Nephron progenitor cell (in vitro differentiated cells): ENCODE data around the gene CTDSPL.

Experiments used
- DNase-seq: peaks from one replicate; pipeline ENCODE4 v3.0.0; 2021
- H3K27ac Mint-ChIP-seq: 2 replicates; pipeline ENCODE4 v1.8.0; 2021; ENCODE audit warnings: mild to moderate bottlenecking, moderate library complexity, mixed read lengths
- H3K27me3 Mint-ChIP-seq: 2 replicates; pipeline ENCODE4 v1.8.0; 2021; ENCODE audit warnings: mild to moderate bottlenecking, low read depth, mixed read lengths; ENCODE audit not compliant: poor library complexity
- H3K36me3 Mint-ChIP-seq: 2 replicates; pipeline ENCODE4 v1.8.0; 2021; ENCODE audit warnings: low read depth, mixed read lengths
- H3K4me1 Mint-ChIP-seq: 2 replicates; pipeline ENCODE4 v1.8.0; 2021; ENCODE audit warnings: mixed read lengths
- H3K4me3 Mint-ChIP-seq: 2 replicates; pipeline ENCODE4 v1.8.0; 2021; ENCODE audit warnings: mild to moderate bottlenecking, moderate library complexity, mixed read lengths
- H3K9me3 Mint-ChIP-seq: 2 replicates; pipeline ENCODE4 v1.8.0; 2021; ENCODE audit warnings: mild to moderate bottlenecking, moderate library complexity, mixed read lengths
- TF ChIP-seq, protein P1 (sequence below): fragments of 200-600 bp; sonication (generic); IDR thresholded peaks from 2 replicates; pipeline ENCODE4 v1.5.0; 2021; ENCODE audit warnings: antibody characterized with exemption

Gene CTDSPL

DNA sequence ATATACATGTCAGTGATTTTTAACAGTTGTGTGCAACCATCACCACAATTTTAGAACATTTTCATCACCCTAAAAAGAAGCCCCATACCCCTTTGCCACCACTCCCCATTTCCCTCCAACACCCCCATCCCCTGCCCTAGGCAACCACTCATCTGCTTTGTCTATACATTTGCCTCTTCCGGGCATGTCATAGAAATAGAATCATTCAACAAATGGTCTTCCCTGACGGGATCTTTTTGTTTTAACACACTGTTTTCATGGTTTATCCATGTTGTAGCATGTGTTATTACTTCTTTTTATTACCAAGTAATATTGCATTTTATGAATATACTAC, 132.9 kb downstream of the CTDSPL start:
- H3K4me1 Mint-ChIP-seq: peaks cover 43% of the 10 kb centered on the region
- no peaks in the 10 kb centered on the region for H3K9me3 Mint-ChIP-seq
- H3K27ac Mint-ChIP-seq: no peak overlapping the region

GRCh38 chr3:37995652-37996641, 134.3 kb downstream of the CTDSPL start:
- no peak overlapping the region for H3K4me3 Mint-ChIP-seq
- no peaks in the 10 kb centered on the region for H3K9me3 Mint-ChIP-seq
- H3K27ac Mint-ChIP-seq: no peak overlapping the region
- TF ChIP-seq, protein P1, sequence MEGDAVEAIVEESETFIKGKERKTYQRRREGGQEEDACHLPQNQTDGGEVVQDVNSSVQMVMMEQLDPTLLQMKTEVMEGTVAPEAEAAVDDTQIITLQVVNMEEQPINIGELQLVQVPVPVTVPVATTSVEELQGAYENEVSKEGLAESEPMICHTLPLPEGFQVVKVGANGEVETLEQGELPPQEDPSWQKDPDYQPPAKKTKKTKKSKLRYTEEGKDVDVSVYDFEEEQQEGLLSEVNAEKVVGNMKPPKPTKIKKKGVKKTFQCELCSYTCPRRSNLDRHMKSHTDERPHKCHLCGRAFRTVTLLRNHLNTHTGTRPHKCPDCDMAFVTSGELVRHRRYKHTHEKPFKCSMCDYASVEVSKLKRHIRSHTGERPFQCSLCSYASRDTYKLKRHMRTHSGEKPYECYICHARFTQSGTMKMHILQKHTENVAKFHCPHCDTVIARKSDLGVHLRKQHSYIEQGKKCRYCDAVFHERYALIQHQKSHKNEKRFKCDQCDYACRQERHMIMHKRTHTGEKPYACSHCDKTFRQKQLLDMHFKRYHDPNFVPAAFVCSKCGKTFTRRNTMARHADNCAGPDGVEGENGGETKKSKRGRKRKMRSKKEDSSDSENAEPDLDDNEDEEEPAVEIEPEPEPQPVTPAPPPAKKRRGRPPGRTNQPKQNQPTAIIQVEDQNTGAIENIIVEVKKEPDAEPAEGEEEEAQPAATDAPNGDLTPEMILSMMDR: no peak
- peaks cover 53% of the 10 kb centered on the region for H3K4me1 Mint-ChIP-seq
- no peak for DNase-seq
- H3K27me3 Mint-ChIP-seq: peaks cover 34% of the 10 kb centered on the region
- peaks cover 21% of the 10 kb centered on the region for H3K36me3 Mint-ChIP-seq

More for the DNA sequence above, 132.9 kb downstream of the CTDSPL start:
- Mint-ChIP-seq H3K27me3 (peaks cover 41% of the 10 kb centered on the region), H3K36me3 (peaks cover 19% of the 10 kb centered on the region), H3K4me3 (peak overlapping the region; percentile 84)
- TF ChIP-seq, protein P1: no peak
- DNase-seq: no peak

GRCh38 chr3:37996785-37997301, 135.2 kb downstream of the CTDSPL start:
- Mint-ChIP-seq H3K27me3 (peaks cover 25% of the 10 kb centered on the region), H3K27ac (no peak overlapping the region), H3K4me3 (no peak overlapping the region), H3K4me1 (peaks cover 53% of the 10 kb centered on the region), H3K36me3 (peaks cover 21% of the 10 kb centered on the region), H3K9me3 (no peaks in the 10 kb centered on the region)
- TF ChIP-seq, protein P1: peak; percentile 93
- peak; percentile 87 for DNase-seq

DNA sequence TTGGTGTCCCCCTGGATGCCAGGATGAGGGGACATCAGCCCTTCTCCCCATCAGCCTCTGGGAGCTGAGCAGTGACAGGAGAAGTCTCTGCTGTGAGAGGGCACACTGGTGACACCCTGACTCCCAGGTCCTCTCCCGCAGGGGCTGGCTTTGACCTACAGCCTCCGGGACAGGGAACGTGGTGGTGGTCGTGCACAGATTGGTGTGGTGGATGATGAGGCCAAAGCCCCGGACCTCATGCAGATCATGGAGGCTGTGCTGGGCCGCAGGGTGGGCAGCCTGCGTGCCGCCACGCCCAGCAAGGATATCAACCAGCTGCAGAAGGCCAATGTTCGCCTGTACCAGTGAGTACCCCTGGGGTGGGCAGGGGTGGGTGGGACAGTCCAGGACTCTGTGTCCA, 135.7 kb downstream of the CTDSPL start:
- TF ChIP-seq, protein P1: no peak
- peaks cover 49% of the 10 kb centered on the region for H3K4me1 Mint-ChIP-seq

GRCh38 chr3:37997791-37998370, 136.2 kb downstream of the CTDSPL start:
- Mint-ChIP-seq H3K27me3 (peaks cover 15% of the 10 kb centered on the region), H3K36me3 (peaks cover 21% of the 10 kb centered on the region), H3K9me3 (no peaks in the 10 kb centered on the region), H3K4me1 (peaks cover 48% of the 10 kb centered on the region), H3K27ac (no peak overlapping the region), H3K4me3 (peak overlapping the region; percentile 71)
- no peak for DNase-seq
- TF ChIP-seq, protein P1: no peak

More for the DNA sequence above, 135.7 kb downstream of the CTDSPL start:
- DNase-seq: no peak
- Mint-ChIP-seq H3K36me3 (peaks cover 21% of the 10 kb centered on the region), H3K4me3 (no peak overlapping the region), H3K27ac (no peak overlapping the region), H3K9me3 (no peaks in the 10 kb centered on the region), H3K27me3 (peaks cover 20% of the 10 kb centered on the region)
